Sigmoid colon (tissue), 7 donors: Measurements from ENCODE around the gene ATP8A1. TPM values are rescaled to one million over a fixed set of nuclear protein-coding genes. Genes with fewer than 3 reads are reported as not detected.

ENCODE experiments used
- DNase-seq: peaks from one replicate; pipeline ENCODE4 v3.0.0-alpha.2; 2019
- H3K27ac ChIP-seq, 4 donors: fragments of 200-600 bp; sonication (generic); one replicate each; pipeline ENCODE4 v1.5.1; 2016 to 2019; ENCODE audit warnings: mild to moderate bottlenecking in 1 of 4
- H3K27me3 ChIP-seq, 3 donors: fragments of 200-600 bp; sonication (generic); one replicate each; pipeline ENCODE4 v1.5.1; 2019; ENCODE audit warnings: mild to moderate bottlenecking in 1 of 3
- H3K36me3 ChIP-seq, 4 donors: fragments of 200-600 bp; sonication (generic); one replicate each; pipeline ENCODE4 v1.5.1; 2016 to 2019
- H3K4me1 ChIP-seq, 4 donors: fragments of 200-600 bp; sonication (generic); one replicate each; pipeline ENCODE4 v1.5.1; 2017 to 2019
- H3K4me3 ChIP-seq, 4 donors: fragments of 200-600 bp; sonication (generic); one replicate each; pipeline ENCODE4 v1.5.1; 2017 to 2019; ENCODE audit warnings: mild to moderate bottlenecking in 2 of 4, moderate library complexity in 1 of 4
- H3K9me3 ChIP-seq, 4 donors: fragments of 200-600 bp in 3 of 4; sonication (generic) in 3 of 4; one replicate each; pipeline versions ENCODE4 v1.5.1 to v1.6.1; 2013 to 2019
- EP300 ChIP-seq, 4 donors: sonication (generic); formaldehyde crosslinking; IDR thresholded peaks; one replicate each; pipeline ENCODE4 v1.6.1; 2017; ENCODE audit warnings: antibody characterized with exemption in 4 of 4
- POLR2A ChIP-seq, 2 donors: fragments of 450-650 bp; IDR thresholded peaks; one replicate each; pipeline ENCODE4 v1.6.1; 2016; ENCODE audit warnings: antibody characterized with exemption in 2 of 2, mild to moderate bottlenecking in 2 of 2, moderate library complexity in 2 of 2
- POLR2AphosphoS5 ChIP-seq, 4 donors: sonication (generic); formaldehyde crosslinking; IDR thresholded peaks; one replicate each; pipeline ENCODE4 v1.6.1; 2017; ENCODE audit warnings: antibody characterized with exemption in 4 of 4
- WGBS, 2 donors: extraction: QIAGEN DNeasy Blood & Tissue Kit; methylation state at CpG; one replicate each; pipeline ENCODE4 v1.1.7; 2013; 5-methylcytosine and 5-hydroxymethylcytosine counted together
- intact Hi-C: fragments of 100-400 bp; cut with DNase I; formaldehyde crosslinking; loops from one replicate; pipeline ENCODE4 v1.15.1; 2023
- polyA plus RNA-seq, 3 donors: library from polyadenylated mRNA; stranded (reverse); fragments of 200-250 nt; gene quantifications; one replicate each; pipeline ENCODE4 v1.2.3, GENCODE V29; 2013
- total RNA-seq, 4 donors: library from RNA; depleted of rRNA; stranded (reverse); fragments of >200 nt; gene quantifications; one replicate each; pipeline ENCODE4 v1.1.0, GENCODE V29; 2016
- TF ChIP-seq, protein P1 (sequence below), 4 experiments: fragments of 450-650 bp in 3 of 4; fragments of 200-600 bp in 1 of 4; IDR thresholded peaks; one replicate each; pipeline ENCODE4 v1.5.1; 2016 to 2019; ENCODE audit warnings: antibody characterized with exemption in 4 of 4, mild to moderate bottlenecking in 3 of 4, moderate library complexity in 2 of 4
- donor health status: healthy with polysubstance abuse.
- donor health status: Bipolar disorder and iron deficiency.
- donor health status: healthy.

The ATP8A1 gene
- total and polyA plus RNA-seq, 7 donors = 2.4 to 19.3 (median 14.5) TPM

GRCh38 chr4:42452823-42453222 is 204.1 kb downstream of the ATP8A1 start:
- Histone ChIP-seq H3K27ac (no peak overlapping the region), H3K4me1 (no peaks in the 10 kb centered on the region), H3K27me3 (no peaks in the 10 kb centered on the region), H3K36me3 (peaks cover 0 to 7% (median 2%) of the 10 kb centered on the region in 4 donors), H3K9me3 (no peaks in the 10 kb centered on the region), H3K4me3 (no peak overlapping the region)
- DNase-seq = no peak
- WGBS, 2 donors = 32 to 70% methylated on average over 3 of the region's 3 CpGs
- TF ChIP-seq POLR2A (IDR thresholded peaks at IDR 0.05) = no peak
- no peak for TF ChIP-seq EP300 (IDR thresholded peaks at IDR 0.05)
- TF ChIP-seq, protein P1, sequence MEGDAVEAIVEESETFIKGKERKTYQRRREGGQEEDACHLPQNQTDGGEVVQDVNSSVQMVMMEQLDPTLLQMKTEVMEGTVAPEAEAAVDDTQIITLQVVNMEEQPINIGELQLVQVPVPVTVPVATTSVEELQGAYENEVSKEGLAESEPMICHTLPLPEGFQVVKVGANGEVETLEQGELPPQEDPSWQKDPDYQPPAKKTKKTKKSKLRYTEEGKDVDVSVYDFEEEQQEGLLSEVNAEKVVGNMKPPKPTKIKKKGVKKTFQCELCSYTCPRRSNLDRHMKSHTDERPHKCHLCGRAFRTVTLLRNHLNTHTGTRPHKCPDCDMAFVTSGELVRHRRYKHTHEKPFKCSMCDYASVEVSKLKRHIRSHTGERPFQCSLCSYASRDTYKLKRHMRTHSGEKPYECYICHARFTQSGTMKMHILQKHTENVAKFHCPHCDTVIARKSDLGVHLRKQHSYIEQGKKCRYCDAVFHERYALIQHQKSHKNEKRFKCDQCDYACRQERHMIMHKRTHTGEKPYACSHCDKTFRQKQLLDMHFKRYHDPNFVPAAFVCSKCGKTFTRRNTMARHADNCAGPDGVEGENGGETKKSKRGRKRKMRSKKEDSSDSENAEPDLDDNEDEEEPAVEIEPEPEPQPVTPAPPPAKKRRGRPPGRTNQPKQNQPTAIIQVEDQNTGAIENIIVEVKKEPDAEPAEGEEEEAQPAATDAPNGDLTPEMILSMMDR (IDR thresholded peaks at IDR 0.05) = no peak
- no peak for TF ChIP-seq POLR2AphosphoS5 (IDR thresholded peaks at IDR 0.05)
- intact Hi-C loops = no loop called here

DNA sequence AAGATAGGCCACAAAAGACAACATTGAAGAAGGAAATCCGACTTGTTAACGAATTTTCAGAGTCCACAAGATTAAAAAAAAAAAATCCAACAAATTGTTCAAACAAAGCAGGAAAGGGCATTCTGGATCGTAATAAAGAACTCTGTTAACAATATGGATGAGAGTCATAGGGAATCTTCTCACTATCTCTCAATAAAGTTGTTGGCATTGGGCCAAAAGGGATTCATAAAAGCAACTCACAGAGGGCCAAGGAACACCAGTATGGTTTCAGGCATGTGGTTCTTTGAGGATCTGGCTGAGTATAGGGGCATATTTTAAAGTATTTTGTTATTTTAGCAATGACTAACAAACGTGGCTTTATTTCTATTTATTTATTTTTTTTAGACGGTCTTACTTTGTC is 210.1 kb downstream of the ATP8A1 start:
- H3K27ac ChIP-seq = no peak overlapping the region
- no peaks in the 10 kb centered on the region for H3K27me3 ChIP-seq
- H3K4me3 ChIP-seq = no peak overlapping the region
- WGBS, 2 donors = 45 to 56% methylated on average over 5 of the region's 5 CpGs
- TF ChIP-seq, protein P1 (IDR thresholded peaks at IDR 0.05) = no peak
- TF ChIP-seq POLR2AphosphoS5 (IDR thresholded peaks at IDR 0.05) (no peak), POLR2A (IDR thresholded peaks at IDR 0.05) (no peak)
- H3K4me1 ChIP-seq = no peaks in the 10 kb centered on the region
- DNase-seq = no peak
- no peaks in the 10 kb centered on the region for H3K9me3 ChIP-seq
- intact Hi-C loops = no loop called here
- H3K36me3 ChIP-seq = peaks cover 0 to 17% (median 2%) of the 10 kb centered on the region in 4 donors

DNA sequence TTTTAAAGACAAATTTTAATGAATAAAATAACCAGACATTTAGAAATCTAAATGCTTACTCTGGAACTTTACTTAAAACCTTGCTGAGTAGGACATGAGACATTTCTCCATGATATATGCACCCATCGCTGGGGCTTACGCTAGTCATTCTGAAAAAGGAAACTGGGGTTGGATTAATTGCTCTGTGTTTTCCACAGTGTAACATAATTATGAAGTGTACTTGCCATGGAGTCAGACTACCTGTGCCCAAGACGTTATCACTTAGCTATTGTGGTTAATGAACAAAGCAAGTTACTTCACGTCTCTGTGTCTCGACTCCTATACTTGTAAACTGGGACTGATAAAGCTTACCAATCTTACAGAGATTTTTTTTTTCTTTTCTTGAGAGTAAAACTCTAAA is 211.9 kb downstream of the ATP8A1 start:
- Histone ChIP-seq H3K27me3 (no peaks in the 10 kb centered on the region), H3K4me1 (no peaks in the 10 kb centered on the region), H3K4me3 (no peak overlapping the region), H3K36me3 (peaks cover 0 to 12% (median 0%) of the 10 kb centered on the region in 4 donors), H3K27ac (no peak overlapping the region), H3K9me3 (no peaks in the 10 kb centered on the region)
- no peak for DNase-seq
- intact Hi-C loops = no loop called here
- TF ChIP-seq EP300 (IDR thresholded peaks at IDR 0.05) = no peak
- TF ChIP-seq POLR2AphosphoS5 (IDR thresholded peaks at IDR 0.05) = no peak
- 89% methylated on average over 5 of the region's 5 CpGs for WGBS, 2 donors

DNA sequence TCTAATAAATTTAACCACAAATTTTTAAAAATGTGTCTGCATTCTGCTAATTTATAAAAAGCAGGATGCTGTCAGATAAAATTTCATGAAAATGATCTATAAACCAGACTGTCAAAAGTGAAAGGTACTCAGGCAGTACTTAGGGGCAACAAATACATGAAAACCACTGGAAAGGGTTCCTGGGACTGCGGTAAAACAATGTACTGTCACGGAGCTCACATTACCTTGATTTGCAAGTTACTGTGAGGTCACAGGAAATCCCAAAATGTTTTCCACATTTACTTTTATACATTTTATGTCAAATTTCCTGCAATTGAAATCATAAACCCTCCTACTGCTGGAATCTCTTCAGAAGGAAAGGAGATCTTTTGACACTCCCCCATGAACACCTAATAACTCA is 214.3 kb downstream of the ATP8A1 start:
- H3K9me3 ChIP-seq = no peaks in the 10 kb centered on the region
- H3K27ac ChIP-seq = no peak overlapping the region
- intact Hi-C loops = no loop called here
- 91 to 94% methylated on average over 2 of the region's 2 CpGs for WGBS, 2 donors
- no peaks in the 10 kb centered on the region for H3K27me3 ChIP-seq
- no peaks in the 10 kb centered on the region for H3K4me1 ChIP-seq
- H3K36me3 ChIP-seq = peaks cover 0 to 10% (median 0%) of the 10 kb centered on the region in 4 donors
- no peak for DNase-seq
- no peak overlapping the region for H3K4me3 ChIP-seq
- TF ChIP-seq POLR2A (IDR thresholded peaks at IDR 0.05) (no peak), POLR2AphosphoS5 (IDR thresholded peaks at IDR 0.05) (no peak), EP300 (IDR thresholded peaks at IDR 0.05) (no peak)
- TF ChIP-seq, protein P1 (IDR thresholded peaks at IDR 0.05) = no peak

DNA sequence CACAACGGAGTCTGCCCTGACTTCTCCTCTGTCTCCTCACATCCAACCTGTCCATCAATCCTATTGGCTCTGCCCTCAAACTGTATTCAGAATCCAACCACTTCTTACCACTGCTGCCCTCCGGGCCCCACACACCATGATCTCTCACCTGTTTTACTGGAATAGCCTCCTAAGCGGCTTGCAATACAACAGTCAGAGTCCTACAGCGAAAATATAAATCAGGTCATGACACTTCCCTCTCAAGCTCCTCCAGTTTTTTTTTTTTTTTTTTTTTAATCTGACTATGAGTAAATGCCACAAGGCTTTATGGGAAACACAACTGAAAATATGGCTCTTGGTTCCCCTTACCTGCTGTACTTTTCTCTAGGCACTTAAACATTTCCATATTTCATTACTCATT is 216.8 kb downstream of the ATP8A1 start:
- no peaks in the 10 kb centered on the region for H3K9me3 ChIP-seq
- H3K36me3 ChIP-seq = peaks cover 0 to 10% (median 2%) of the 10 kb centered on the region in 4 donors
- no peaks in the 10 kb centered on the region for H3K4me1 ChIP-seq
- H3K4me3 ChIP-seq = no peak overlapping the region
- H3K27ac ChIP-seq = no peak overlapping the region
- H3K27me3 ChIP-seq = no peaks in the 10 kb centered on the region
- 96 to 99% methylated on average over 4 of the region's 4 CpGs for WGBS, 2 donors
- no peak for DNase-seq
- intact Hi-C loops = no loop called here
- TF ChIP-seq EP300 (IDR thresholded peaks at IDR 0.05) = no peak
- TF ChIP-seq, protein P1 (IDR thresholded peaks at IDR 0.05) = no peak
- TF ChIP-seq POLR2AphosphoS5 (IDR thresholded peaks at IDR 0.05) = no peak
- TF ChIP-seq POLR2A (IDR thresholded peaks at IDR 0.05) = no peak
